UCSD-AML1 (cell line): Measurements from ENCODE around the gene PXK.
A peak's percentile ranks its signal among the peaks of the same experiment; 100 is the strongest.

Experiments used
- DNase-seq: peaks from one replicate; lab custom pipeline; 2025; ENCODE audit not compliant: unreplicated experiment; lab: John Stamatoyannopoulos, UW

PXK gene

GRCh38 chr3:58346368-58346767 is 13.7 kb downstream of the PXK start:
- DNase-seq: no peak

DNA sequence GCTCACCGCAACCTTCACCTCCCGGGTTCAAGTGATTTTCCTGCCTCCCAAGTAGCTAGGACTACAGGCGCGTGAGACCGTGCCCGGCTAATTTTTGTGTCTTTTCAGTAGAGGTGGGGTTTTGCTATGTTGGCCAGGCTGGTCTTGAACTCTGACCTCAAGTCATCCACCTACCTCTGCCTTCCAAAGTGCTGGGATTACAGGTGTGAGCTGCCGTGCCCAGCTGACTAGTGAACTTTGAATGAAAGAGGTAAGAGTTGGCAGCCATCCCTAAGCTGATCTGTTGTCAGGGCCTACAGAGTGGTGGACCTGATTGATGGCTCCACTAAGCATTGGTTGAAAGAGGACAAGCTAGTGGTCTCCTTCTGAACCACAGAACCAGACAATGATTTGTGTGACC is 15.3 kb downstream of the PXK start:
- no peak for DNase-seq

GRCh38 chr3:58349792-58350626 is 17.3 kb downstream of the PXK start:
- no peak for DNase-seq

GRCh38 chr3:58350627-58351013 is 17.9 kb downstream of the PXK start:
- DNase-seq: no peak

DNA sequence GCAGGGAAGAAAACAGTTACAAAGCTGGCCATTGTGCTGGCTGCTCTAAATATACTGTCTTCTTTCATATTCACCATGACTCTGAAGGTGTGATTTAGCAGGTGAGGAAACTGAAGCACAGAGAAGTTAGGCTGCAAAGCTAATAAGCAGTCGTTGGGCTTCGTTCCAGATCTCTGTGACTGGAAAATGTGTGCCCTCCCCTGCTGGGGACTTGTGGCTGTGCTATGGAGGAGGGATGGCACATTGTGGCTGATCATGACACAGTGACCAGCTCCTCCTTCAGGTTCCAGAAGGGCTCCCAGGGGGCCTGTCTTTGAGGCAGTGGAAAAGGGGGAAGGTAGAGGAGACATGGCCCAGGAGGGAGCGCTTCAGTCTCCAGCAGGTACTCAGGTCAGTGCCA is 19.2 kb downstream of the PXK start:
- peak; percentile 29 for DNase-seq

DNA sequence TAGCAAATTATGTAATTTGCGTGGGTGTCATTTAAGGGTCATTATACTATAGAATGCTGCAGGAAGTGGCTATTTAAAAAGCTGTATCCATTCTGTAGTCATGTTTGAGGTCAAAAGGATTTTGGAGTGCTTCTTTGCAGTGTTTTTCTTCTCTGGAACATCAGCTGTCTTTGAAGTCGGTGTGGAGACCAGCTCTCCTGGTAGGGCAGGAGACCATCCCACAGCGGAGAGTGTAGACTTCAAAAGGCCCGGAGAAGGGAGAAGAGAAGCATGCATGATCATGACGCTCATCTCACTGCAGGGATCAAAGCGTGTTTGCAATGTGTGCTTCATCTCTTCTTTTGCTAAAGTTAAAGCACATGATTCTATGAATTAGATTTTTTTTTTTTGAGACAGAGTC is 19.9 kb downstream of the PXK start:
- no peak for DNase-seq

DNA sequence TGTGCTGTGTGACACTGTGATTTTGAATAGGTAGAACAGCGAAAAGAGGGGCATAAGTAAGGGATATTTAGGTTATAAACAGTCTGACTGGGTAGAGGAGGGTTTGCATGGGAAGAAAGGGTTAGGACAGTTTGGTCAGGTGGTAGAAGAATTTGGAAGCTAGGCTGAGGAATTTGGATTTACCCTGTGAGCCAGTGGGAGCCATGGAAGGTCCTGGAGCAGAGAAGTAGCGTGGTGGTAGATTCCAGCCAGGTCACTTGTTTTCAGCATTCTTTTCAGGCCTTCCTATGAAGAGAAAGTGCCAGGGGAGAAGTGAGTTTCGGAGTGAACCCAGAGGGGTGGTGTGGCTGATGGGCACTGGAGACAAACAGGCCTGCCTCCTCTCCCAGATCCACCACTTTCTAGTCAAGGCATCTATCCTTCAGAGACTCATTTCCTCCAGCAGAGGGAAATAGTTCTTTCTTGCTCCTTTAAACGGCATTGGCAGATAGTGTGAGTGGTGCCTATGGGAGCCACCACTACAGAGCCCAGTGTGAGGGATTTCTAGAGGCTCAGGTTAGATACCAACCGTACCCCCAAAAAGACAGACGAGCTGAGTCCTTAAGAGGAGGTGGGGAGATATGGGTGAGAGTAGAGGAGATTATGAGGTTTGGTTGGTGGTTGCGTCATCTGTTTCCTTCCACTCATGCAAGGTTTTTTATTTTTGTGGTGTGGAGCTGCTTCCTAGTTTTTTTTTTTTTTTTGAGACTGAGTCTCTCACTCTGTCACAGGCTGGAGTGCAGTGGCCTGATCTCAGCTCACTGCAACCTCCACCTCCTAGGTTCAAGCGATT is 21.2 kb downstream of the PXK start:
- DNase-seq: peak; percentile 48

DNA sequence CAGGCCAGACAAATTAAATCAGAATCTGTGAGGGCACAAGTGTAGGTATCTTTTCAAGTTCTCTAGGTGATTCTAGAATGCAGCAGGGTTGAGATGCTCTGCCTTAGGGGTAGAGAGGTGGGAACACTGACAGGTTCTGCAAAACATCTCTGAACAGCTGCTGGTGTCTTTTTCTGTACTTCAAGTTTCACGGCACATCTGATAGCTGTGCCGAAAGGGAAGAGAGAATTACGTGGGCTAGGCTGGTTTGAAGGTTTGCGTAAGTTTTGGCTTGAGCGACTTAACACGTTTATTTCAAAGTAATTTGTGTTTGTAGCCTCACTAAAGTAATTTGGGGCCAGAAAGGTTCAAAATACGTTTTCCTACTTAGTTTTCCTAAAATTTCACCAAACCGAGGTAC is 22.5 kb downstream of the PXK start:
- DNase-seq: no peak

GRCh38 chr3:58356054-58356453 is 23.4 kb downstream of the PXK start:
- DNase-seq: peak; percentile 61

- no peak for DNase-seq
Observed at GRCh38 chr3:58357402-58357801, 24.7 kb downstream of the PXK start.

DNA sequence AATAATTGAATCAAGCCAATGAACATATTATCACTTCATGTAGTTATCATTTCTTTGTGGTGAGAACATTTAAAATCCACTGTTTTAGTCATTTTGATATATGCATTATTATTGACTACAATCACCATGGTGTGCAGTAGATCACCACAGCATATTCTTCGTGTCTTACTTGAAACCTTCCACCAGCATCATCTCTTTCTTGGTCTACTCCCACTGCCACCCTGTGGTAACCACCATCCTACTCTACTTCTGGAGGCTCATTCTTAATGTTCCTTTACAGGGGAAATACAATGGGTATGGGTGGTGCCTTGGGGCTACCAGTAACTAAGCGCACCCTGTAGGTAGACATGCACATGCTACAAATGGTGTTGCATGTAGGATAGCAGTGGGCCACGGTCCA is 25.4 kb downstream of the PXK start:
- DNase-seq: no peak

DNA sequence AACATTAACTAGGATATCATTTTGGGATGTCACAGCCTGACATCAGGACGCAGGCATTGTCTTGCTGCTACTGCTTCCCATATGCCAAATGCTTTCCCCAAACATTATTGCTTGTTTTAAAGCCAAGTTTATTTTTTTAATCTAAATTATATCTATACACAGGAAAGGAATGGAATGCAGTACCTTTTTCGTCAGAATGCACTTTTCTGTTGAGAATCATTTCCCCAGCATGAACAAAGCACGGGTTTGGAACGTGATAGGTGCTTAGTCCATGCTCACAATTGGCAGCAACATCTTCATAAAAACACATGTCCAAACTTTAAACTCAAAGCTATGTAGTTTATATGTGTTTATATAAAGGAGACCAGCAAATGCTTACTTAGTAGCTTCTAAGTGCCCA is 26.1 kb downstream of the PXK start:
- DNase-seq: no peak

DNA sequence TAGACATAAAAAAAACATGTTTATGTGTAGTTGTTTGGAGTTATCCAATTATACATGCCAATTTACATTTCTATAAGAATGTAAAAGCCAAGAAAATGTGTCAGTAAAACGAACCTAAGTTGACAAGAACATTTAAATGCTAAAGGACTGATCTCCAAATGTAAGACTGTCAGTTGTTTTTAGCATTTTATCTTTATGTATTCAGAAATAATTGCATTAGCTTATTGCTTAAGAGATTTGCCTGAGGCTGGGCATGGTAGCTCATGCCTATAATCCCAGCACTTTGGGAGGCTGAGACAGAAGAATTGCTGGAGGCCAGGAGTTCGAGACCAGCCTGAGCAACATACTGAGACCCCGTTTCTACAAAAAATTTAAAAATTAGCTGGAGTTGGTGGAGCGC is 26.9 kb downstream of the PXK start:
- DNase-seq: no peak

- DNase-seq: no peak
Observed at GRCh38 chr3:58361866-58362265, 29.2 kb downstream of the PXK start.

DNA sequence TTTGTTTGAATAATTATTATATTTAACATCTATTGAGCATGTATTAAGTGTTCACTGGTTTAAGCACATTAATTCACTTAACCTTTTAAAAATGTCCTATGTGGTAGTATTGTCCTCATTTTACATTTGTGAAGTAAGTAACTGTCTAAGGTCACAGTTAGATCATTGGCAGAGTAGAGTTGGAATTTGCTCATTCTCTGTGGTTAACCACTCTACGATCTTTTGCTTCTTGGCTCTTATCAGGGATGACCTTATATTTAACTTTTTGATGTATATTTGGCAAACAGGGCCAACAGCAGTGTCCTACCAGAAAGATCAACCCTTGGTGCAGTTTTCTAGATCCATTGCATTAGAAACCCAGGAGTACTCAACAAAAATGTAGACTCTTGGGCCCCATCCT is 34.0 kb downstream of the PXK start:
- no peak for DNase-seq

- no peak for DNase-seq
Observed at GRCh38 chr3:58369038-58369437, 36.3 kb downstream of the PXK start.

DNA sequence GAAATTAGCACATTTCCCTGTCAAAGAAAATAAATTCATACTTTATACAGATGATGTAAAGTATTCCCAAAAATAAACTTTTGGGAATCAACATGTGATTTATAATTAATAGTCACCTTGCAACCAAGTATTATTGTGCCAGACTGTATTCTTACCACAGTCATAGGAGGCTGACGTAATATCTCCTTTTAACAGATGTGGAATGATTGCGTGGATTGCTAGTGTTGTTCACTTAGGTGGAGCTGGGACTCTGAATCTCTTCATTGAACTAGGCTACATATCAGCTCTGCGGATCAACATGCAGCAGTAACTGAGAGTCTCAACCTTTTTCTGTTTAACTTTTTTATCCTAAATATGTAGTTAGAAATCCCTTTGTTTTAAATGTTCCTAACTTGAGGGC is 37.2 kb downstream of the PXK start:
- no peak for DNase-seq

- no peak for DNase-seq
Observed at GRCh38 chr3:58370407-58370806, 37.7 kb downstream of the PXK start.

DNA sequence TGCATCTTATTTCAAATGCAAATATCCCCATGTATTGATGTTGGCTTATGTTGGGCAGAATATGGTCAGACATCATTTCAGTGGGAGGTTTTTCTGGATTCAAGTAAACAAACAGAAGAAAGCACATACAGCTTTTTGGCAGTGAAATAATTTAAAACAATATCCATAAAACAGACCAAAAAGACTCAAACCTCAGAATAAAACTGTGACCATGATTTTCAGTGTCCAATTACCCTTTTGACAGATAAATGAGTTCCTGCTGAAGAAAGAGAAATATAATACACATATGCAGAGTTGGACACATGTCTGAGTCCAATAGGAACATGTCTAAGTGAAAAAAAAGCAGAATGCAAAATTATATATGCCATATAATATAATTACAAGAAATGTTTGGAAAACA is 39.1 kb downstream of the PXK start:
- no peak for DNase-seq

GRCh38 chr3:58375254-58375653 is 42.6 kb downstream of the PXK start:
- no peak for DNase-seq

GRCh38 chr3:58377168-58377567 is 44.5 kb downstream of the PXK start:
- DNase-seq: no peak

- DNase-seq: no peak
Observed at GRCh38 chr3:58377750-58378149, 45.1 kb downstream of the PXK start.
